Stimulated activated CD4-positive, alpha-beta T cell treated with anti-CD3 and anti-CD28 coated beads, Interleukin-12 subunit alpha, Interleukin-12 subunit beta, amount 100 ng/mL, for 4 hours (primary cell): ENCODE results near the gene ZNF526.

ENCODE experiments used
- DNase-seq: peaks from one replicate; pipeline ENCODE4 v3.0.0-alpha.2; 2020

ZNF526 gene, protein sequence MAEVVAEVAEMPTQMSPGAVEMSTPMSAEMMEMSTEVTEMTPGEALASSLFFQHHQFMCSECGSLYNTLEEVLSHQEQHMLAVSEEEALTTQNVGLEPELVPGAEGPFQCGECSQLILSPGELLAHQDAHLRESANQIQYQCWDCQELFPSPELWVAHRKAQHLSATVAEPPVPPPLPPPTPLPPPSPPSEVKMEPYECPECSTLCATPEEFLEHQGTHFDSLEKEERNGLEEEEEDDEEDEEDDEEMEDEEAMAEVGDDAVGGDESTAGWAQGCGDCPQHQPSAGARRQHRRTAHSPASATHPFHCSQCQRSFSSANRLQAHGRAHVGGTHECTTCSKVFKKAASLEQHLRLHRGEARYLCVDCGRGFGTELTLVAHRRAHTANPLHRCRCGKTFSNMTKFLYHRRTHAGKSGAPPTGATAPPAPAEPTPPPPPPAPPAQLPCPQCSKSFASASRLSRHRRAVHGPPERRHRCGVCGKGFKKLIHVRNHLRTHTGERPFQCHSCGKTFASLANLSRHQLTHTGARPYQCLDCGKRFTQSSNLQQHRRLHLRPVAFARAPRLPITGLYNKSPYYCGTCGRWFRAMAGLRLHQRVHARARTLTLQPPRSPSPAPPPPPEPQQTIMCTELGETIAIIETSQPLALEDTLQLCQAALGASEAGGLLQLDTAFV

DNA sequence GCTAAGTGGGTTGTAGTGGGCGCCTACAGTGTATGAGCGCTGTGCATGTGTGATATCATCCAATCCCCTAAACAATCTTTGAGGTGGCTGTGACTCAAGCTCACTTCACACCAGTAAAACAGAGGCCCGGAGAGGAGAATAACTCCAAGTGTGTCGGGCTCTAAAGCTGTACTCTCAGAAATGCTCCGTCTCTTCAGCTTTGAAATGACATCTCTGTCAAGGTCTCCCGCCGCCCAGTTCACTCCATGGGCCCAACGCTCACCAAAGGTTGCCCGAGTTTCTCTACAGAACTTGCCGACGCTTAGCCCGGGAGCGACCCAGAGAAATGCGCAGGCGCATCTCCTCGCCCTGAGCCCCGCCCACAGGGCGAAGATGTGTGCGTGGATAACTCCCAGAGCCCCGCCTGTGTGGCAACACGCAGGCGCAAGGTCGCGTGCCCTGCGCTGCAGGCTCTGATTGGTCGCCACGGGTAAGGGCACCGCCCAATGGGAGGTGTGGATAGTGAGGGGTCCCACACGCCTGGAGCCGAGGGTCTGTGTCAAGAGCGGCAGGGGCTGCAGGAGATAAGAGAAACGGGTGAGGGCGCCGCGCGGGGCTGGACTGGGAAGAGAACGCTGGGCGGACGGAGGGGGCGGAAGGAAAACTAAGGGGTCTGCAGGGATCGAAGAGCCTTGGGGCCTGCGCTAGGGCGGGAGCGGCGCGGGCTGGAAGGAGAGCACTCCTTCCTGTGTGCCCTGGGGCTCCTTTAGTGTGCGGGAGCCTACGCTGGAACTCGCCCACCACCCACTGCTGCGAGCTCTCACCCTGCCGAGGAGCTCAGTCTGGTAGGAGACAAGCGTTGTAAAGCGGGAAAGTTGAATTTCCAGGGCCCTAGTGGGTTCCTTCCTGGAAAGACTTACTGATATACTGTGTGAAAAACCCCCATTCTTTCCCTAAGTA, at the start of gene ZNF526:
Gene ZNF526, plus strand, starts transcription at position 501 of the 939 bp plus-strand sequence. CDS start 4,092 bp downstream, outside the sequence.
- peak; percentile 93 for DNase-seq

DNA sequence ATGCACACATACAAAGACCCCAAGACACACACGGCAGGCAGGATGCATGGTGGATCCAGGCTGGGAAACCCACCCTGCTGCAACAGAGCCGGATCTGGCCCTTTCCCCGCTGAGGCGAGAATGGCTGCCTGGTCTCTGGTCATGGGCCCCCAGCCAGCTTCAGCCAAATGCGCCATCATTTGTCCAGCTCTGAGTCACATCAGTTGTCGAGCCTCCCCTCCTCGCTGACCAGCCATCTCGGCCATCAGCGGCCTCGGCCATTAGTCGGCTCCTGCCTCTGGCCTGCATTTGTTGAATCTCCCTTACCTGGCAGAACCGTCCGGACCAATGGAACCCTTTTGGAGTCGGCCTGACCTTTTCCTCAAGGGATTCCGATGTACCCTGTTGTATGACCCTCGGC, 49.4 kb upstream of the ZNF526 start:
- DNase-seq: no peak

DNA sequence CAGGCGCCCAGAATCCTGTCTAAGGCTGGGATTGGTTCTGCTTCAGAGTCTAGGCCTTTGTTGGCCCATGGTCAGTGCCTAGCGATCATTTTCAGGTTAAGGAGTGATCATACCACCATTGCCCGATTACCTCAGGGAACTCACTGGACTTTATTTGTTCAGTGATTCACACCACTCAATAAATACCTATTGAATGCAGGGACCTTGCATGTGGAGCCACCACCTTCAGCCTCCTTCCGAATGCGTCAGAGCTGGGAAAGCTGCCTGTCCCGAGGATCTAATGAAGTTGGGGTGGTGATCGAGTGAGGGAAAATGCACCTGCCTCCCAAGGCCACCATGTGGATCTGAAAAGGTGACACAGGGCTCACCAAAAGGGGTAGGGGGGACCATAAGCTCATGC, 47.9 kb upstream of the ZNF526 start:
- DNase-seq: no peak

DNA sequence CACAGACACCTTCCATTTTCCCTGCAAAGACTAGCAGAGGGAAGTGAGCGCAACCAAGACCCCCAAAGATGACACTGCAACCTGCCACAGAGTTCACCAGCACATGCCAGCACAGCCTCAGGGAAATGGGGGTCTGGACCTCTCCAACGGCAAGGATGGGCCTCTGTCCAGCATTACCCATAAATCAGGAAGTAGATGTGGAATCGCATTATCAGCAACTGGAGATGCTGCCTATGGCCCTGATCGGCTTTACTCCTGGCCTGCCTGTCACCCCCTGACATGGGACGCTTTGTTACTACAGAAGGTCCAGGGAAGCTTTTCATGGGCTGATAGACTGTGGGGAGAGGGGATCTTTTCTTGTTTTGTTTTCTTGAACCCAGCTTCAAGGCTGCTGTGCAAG, 46.4 kb upstream of the ZNF526 start:
- no peak for DNase-seq

DNA sequence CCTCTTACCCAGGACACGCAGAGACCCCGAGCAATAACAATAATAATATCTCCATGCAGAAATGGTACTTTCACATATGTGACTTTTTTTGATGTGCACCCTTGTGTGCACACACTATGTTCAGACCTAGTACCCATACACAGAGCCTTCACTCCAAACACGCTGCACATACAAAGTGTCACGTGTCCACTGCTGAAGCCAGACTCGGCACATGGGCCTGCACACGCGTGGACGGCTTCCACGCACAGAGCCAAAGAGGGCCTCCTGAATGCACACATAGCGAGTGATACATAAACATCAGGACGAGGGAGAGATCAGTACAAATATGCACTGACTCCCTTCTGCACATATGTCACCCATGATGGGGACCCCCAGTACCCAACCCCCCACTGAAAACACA, 45.9 kb upstream of the ZNF526 start:
- DNase-seq: no peak

DNA sequence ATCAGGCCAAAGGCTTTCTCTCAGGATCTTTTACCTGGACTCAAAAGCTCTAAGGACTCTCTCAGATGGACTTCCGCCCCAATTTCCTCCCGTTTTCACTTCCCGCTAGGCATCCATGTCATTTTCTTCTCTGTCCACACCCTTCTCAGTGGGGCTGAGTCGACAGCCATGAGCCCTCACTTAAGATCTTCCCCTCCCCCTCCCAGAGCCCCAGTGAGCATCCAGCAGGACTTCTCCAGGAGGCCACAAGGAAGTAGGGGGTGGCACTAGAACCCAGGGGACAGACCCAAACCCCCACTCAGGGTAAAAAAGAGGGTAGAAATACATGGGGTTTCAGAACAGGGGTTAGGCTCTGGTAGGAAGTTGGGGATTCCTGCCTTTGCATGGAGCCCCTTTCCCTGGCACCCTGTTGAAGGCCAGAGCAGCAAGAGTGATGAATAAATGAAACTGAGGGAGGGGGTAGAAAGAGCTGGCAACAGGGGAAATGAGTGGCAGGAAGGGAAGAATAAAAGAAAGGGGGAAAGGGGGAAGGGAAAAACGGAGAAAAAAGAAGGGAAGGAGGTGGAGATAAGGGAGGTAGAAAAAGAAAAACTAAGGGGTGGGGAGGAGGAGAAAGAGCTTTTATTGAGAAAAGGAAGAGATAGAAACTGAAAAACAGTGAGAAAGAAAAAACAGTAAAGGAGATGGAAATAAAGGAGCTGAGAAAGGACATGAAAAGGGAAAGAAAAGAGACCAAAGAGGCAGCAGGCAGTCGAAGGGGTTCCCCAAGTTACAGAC, 45.0 kb upstream of the ZNF526 start:
- DNase-seq: no peak

DNA sequence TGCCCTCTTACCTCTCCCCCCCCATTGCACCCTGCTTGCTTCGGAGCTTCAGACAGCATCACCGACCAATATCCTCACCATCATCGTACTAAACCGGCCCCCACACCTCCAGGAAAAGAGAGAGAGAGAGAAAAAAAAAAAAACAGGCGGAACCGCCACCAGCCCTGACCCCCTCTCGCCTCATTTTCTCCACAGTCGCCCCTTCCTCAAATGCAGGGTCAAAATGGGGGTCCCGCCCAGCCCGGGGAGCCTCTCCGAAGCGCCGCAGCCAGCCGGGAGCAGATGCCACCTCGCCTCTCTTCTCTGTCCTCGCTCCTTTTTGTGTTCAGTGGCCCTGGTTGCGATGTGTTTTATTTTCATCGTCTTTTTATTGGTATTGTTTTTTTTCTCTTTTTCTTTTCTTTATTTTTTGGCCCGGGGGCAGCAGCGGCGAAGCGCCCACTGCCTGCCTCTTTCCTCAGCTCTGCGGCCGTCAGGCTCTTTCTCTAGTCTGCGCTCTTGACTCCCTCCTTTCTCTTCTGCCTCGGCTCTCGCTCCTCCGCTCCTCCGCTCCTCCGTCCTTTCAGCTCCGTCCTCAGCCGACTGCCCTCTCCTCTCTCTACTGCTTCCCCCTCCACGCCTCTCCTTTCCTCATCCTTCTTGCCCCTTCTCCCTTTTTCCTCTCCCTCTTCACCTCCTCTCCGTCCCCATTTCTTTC, 44.0 kb upstream of the ZNF526 start:
- DNase-seq: no peak

DNA sequence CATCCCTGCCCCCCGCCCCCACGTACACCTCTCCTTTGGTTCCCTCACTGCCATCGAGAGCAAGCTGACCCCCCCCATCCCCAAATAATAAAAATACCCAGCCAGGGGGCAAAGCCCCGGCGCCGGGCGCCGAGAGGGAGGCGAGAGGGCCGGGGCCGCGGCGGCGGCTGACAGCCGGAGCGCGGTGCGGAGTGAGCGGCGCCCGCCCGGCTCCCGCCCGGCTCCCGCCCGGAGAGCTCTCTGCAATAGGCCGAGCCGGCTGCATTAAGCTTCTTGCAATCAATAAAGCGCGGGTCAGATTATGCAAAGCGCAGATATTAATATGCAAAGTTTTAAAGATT, 43.5 kb upstream of the ZNF526 start:
- DNase-seq: peak; percentile 15

DNA sequence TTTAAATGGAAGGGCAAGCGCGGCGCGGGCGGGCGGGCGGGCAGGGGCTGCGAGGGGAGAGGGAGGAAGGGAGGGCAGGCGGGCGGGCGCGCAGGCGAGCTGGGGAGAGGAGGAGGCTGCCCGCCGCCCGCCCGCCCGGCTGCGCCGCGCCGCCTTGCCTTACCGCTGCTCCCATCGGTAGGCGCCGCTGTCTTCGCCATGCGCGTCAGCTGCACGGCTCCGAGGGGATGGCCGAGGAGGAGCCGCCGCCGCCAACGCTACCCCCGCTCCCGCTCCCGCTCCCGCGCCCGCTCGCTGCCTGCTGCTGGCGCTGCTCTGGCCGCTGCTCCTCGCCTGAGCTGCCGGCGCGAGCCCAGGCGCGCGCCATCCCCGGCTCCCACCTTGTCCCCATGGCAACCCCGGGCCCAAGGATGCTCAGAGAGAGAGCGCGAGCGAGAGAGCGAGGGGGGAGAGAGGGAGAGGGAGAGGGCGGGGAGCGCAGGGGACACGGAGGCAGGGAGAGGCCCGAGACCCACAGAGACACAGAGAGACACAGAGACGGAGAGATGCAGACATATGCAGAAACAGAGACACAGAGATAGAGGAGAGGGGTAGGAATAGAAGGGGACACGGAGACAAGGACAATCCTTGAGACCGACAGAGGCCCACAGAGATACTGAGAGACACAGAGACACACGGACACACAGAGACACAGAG, 43.0 kb upstream of the ZNF526 start:
- DNase-seq: peak; percentile 73

DNA sequence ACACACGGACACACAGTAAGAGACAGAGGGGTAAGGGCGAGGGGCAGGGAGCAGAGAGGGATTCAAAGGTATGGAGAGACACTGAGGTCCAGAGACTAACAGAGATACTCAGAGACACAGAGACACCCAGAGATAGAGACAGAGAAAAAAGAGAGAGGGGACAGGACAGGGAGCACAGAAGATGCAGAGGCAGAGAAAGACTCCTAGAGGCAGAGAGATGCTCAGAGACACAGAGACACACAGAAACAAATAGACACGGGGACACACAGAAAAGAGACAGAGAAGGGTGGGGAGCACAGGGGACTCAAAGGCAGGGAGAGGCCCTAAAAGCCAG, 42.5 kb upstream of the ZNF526 start:
- DNase-seq: no peak

DNA sequence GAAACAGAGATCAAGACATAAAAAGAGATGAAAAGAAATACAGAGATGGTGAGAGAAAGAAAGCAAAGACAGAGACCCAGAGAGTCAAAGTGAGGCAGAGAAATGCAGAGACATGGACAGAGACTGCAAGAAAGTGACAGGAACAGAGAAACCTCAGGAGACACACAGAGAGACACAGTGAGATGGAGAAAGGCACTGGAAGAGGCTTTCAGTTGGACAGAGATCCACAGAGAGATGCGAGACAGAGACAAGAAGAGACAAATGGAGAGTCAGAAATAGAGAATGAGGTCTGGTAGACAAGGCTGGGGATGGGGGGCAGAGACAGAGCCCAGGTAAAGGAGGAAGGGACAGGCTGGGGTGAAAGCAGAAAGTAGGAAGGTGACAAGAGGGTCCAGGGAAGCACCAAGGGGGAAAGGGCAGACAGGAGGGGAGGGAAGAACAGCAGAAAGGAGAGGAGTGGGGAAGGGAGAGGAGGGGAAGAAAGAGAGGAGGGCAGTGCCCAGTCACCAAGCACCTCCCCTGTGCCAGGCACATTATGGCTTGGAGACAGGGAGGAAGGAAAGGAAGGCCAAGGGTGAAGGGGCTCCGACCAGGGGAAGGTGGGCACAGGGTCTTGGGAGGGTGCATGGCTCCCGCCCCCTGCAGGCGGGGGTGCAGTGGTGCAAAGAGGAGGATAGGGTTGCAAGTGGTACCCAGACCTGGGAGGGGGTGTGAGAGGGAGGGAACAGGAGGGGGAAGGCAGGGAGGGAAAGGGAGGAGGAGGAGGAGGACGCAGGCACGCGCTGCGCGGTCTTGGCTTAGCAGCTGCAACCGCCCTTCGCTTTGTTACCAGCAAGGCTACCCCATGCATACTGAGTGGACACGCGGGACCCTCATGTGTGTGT, 41.1 kb upstream of the ZNF526 start:
- DNase-seq: no peak

DNA sequence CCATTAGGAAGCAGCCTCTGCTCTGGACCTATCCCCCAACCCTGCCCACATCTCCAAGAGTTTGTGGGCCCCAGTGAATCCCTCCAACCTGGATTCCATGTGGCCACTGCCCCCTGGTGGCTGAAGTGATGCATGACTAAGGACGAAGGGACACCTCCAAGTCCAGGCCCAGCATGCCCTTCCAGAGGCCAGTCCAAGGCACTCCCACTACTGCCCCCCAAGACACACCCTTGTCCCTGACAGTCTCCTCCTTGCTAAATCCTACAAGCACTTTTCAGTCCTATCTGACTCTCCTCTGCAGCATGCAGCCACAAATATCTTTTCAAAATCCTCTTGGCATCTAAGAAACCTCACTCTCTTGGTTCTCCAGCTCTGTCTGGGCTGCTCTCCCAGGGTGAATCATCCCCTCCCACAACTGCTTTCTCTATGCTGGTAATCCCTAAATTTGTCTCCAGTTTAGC, 35.7 kb upstream of the ZNF526 start:
- peak; percentile 67 for DNase-seq

DNA sequence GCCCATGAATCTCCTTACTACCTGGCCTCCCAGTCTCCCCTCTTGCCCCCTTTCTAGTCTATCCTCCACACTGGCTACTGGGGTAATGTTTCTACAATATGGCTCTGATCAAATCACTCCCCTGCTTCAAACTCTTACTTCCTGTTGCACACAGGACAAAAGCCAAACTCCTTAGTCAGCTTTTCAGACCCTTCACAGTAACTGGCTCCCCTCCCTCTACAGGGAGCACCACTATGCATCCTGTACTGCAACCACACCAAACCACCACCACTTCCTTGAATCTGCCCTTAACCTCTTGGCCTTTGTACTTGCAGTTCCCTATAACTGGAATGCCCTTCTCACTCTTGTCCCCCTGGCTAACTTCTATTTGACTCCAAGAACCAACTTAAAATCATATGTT, 34.8 kb upstream of the ZNF526 start:
- no peak for DNase-seq

DNA sequence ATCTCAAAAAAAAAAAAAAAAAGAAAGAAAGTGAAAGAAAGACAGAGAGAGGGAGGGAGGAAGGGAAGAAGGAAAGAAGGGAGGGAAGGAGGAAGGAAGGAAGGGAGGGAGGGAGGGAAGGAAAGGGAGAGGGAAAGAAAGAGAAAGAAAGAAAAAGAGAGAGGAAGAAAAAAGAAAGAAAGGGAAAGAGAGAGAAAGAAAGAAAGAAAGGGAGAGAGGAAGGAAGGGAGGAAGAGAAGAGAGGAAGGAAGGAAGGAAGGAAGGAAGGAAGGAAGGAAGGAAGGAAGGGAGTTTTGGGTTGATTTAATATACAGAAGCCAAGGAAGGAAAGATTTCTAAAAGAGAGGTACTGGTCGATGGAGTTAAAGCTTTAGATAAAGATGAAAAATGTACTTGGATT, 31.4 kb upstream of the ZNF526 start:
- DNase-seq: no peak

DNA sequence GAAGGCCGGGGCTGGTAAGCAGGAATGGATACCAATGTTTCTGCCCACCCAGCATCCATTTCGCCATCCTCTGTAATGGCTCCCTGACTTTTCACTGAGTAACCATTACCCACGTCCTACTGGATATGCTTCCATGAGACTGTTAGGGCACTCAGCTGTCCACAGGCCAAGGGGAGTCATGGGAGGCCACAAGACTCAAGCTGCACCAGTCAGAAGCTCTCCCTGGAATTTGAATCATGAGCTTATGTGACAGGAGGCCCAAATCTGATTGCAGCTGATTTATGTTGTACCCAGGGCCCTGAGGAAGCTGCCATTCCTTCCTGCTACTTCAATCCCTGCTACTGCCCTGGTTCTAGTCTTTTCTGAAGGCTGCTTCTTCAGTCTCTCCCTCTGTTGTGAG, 31.0 kb upstream of the ZNF526 start:
- no peak for DNase-seq

DNA sequence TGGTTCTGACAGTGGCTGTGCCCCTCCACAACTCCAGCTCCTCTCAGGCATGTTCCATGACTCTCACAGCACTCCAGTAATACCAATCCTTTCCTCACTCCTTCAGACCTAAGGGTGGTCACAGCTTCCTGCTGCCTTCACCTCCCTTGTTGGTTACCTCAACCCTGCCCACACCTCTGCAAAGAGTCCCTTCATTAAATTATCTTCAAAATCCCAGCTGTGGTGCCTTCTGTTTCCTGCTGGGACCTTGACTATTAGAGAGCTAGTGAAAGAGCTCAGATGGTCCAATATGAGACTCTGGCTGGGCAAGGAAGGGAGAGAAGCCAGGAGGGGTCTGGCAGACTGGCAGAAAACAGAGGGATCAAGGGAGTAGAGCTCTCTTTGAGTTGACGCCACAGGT, 28.8 kb upstream of the ZNF526 start:
- no peak for DNase-seq

DNA sequence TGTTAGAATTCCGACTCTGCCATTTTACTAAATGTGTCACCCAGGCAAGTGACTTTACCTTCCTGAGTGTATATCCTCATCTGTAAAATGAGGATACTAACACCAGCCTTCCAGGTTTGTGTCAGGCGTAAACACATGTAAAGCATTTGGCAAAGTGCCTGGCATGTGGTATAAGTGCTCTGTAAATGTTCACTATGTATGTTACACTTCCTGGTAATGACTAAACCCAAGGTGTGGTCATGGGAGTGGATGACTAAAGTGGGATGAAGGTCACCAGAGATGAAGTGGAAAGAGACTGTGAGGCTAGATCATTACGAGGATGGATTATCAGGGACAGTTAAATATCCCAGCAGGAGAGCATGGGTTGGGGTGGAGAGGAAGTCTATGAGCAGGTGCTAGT, 28.3 kb upstream of the ZNF526 start:
- no peak for DNase-seq

DNA sequence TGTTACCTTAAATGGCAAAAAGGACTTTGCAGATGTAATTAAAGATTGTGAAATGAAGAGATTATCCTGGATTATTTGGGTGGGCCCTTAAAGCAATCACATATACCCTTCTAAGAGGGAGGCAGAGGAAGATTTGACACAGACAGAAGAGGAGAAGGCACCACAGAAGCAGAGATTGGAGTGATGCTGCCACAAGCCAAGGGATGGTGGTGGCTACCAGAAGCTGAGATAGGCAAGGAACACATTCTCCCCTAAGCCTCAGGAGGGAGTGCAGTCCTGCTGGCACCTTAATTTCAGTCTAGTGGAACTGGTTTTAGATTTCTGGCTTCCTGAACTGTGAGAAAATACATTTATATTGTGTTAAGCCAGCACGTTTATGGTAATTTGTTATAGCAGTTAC, 26.8 kb upstream of the ZNF526 start:
- no peak for DNase-seq

DNA sequence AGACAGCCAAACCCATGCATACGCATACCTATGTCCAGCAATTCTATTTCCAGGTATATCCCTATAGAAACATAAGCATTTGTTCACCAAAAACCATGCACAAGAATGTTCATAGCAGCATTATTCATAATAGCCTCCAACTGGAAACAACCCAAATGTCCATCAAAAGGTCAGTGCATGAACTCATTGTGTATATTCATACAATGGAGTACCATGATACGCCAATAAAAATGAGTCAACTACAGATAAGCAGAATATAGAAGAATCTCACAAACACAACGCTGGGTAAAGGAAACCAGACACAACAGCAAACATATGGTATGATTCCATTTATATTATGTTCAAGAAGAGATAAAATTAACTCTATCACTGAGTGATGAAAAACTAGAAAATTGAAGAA, 26.4 kb upstream of the ZNF526 start:
- no peak for DNase-seq
